ENCODE measurements around the gene PDE4B. TPM values are rescaled to one million over a fixed set of nuclear protein-coding genes. Genes with fewer than 3 reads are reported as not detected.

The PDE4B gene
- total and polyA plus RNA-seq, 2 of the 13 experiments (the other 11 are each of a cell fraction or from before 2014, with no cell fraction given) = not detected

- TF ChIP-seq, protein P1, sequence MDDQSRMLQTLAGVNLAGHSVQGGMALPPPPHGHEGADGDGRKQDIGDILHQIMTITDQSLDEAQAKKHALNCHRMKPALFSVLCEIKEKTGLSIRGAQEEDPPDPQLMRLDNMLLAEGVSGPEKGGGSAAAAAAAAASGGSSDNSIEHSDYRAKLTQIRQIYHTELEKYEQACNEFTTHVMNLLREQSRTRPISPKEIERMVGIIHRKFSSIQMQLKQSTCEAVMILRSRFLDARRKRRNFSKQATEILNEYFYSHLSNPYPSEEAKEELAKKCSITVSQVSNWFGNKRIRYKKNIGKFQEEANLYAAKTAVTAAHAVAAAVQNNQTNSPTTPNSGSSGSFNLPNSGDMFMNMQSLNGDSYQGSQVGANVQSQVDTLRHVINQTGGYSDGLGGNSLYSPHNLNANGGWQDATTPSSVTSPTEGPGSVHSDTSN (CRISPR knock-in tag; IDR thresholded peaks at IDR 0.05; ENCODE audit: borderline replicate concordance) = no peak
- TF ChIP-seq ZNF556 (CRISPR knock-in tag; IDR thresholded peaks at IDR 0.05; ENCODE audit: borderline replicate concordance) (no peak), ZNF773 (CRISPR knock-in tag; IDR thresholded peaks at IDR 0.05; ENCODE audit: borderline replicate concordance) (no peak), NFIB (CRISPR knock-in tag; IDR thresholded peaks at IDR 0.05; ENCODE audit: borderline replicate concordance) (no peak)
- TF ChIP-seq, protein P2, sequence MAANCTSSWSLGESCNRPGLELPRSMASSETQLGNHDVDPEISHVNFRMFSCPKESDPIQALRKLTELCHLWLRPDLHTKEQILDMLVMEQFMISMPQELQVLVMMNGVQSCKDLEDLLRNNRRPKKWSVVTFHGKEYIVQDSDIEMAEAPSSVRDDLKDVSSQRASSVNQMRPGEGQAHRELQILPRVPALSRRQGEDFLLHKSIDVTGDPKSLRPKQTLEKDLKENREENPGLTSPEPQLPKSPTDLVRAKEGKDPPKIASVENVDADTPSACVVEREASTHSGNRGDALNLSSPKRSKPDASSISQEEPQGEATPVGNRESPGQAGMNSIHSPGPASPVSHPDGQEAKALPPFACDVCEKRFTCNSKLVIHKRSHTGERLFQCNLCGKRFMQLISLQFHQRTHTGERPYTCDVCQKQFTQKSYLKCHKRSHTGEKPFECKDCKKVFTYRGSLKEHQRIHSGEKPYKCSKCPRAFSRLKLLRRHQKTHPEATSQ (CRISPR knock-in tag; IDR thresholded peaks at IDR 0.05; ENCODE audit: borderline replicate concordance) = no peak
These were observed 199.0 kb downstream of the PDE4B start (continued) for GRCh38 chr1:65991694-65992093.

DNA sequence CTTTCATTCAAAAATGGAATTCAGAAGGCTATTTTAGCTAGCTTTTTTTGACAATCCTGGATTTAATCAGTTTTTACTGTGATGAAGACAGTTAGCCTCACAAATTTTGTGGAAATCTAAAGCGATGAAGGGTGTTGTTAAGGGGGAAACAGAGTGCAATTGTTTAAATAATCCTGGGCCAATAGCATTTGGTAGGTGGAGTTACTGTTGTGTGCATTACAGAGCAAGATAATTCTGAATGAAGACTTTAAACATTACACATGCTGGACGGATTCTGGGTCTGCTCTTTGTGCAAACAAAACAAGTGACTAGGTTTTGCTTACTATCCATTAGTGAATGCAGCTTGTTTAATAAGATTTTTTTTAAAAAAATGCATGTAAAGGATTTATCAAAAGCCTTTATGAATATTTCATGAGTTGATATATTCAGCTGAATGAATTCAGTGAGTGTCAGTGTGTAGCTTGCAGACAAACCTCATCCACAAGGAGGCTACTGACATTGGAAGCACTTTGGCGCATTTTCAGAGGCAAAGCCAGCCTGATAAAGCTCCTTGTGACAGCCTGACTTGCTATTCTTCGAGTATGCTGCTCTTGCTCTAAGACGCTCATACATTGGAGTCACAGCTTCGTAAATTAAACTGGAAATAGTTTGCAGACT lies 199.6 kb downstream of the PDE4B start:
- Histone ChIP-seq H3K9ac (ENCODE audit: insufficient read depth, low read depth, low read length) (no peak overlapping the region), H3K27me3 (ENCODE audit: control insufficient read depth in 1 of 2, insufficient read depth in 2 of 2, low read length in 2 of 2) (no peaks in the 10 kb centered on the region), H4K20me1 (ENCODE audit: insufficient read depth, low read length) (no peaks in the 10 kb centered on the region), H3K36me3 (replicated peaks in 1 of 2; ENCODE audit: control insufficient read depth in 1 of 2, insufficient read depth in 2 of 2, low read length in 2 of 2) (no peaks in the 10 kb centered on the region), H3K4me3 (replicated peaks in 1 of 3; ENCODE audit: insufficient read depth in 1 of 3, low read depth in 2 of 3, low read length in 3 of 3) (no peak overlapping the region), H3K4me2 (ENCODE audit: low read depth, low read length) (no peak overlapping the region), H3K9me3 (ENCODE audit: low read length) (no peaks in the 10 kb centered on the region), H3K27ac (ENCODE audit: extremely low read length, insufficient read depth, low read length) (no peak overlapping the region), H3K4me1 (ENCODE audit: insufficient read depth, low read length) (no peaks in the 10 kb centered on the region), H3K79me2 (ENCODE audit: insufficient read depth, low read length) (no peaks in the 10 kb centered on the region), H2AFZ (ENCODE audit: low read length) (no peak overlapping the region)
- intact Hi-C loops (cut with micrococcal nuclease; ENCODE audit: unreplicated experiment) (no loop called here), in situ Hi-C loops (cut with HindIII; ENCODE audit: extremely low pct_ligation_motif_present, low pct_unique_long_range_greater_than_20kb) (no loop called here)
- FAIRE-seq (no peak), DNase-seq (ENCODE audit: low spot score) (no peak), ATAC-seq (no peak)
- WGBS (ENCODE audit: low lambda C conversion rate) = 4% methylated on average over 6 of the region's 6 CpGs
- ChIA-PET CTCF (ENCODE audit: low intra/inter-chr PET ratio, low total read pairs) (no interaction called here), POLR2A (no interaction called here)
- BruUV-seq (replicated peaks) = no TSS peak
- TF ChIP-seq, protein P3, sequence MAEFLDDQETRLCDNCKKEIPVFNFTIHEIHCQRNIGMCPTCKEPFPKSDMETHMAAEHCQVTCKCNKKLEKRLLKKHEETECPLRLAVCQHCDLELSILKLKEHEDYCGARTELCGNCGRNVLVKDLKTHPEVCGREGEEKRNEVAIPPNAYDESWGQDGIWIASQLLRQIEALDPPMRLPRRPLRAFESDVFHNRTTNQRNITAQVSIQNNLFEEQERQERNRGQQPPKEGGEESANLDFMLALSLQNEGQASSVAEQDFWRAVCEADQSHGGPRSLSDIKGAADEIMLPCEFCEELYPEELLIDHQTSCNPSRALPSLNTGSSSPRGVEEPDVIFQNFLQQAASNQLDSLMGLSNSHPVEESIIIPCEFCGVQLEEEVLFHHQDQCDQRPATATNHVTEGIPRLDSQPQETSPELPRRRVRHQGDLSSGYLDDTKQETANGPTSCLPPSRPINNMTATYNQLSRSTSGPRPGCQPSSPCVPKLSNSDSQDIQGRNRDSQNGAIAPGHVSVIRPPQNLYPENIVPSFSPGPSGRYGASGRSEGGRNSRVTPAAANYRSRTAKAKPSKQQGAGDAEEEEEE (CRISPR knock-in tag; IDR thresholded peaks at IDR 0.05; ENCODE audit: borderline replicate concordance) = no peak
- TF ChIP-seq KDM5A (IDR thresholded peaks at IDR 0.05; ENCODE audit: borderline replicate concordance, low read length) (no peak), ZNF460 (CRISPR knock-in tag; IDR thresholded peaks at IDR 0.05; ENCODE audit: borderline replicate concordance) (no peak), TCF7 (IDR thresholded peaks at IDR 0.05; ENCODE audit: low read depth) (no peak), DMAP1 (CRISPR knock-in tag; IDR thresholded peaks at IDR 0.05) (no peak), GPN1 (CRISPR knock-in tag; IDR thresholded peaks at IDR 0.05; ENCODE audit: borderline replicate concordance) (no peak), SPEN (CRISPR knock-in tag; IDR thresholded peaks at IDR 0.05; ENCODE audit: low read depth) (no peak), ZNF788 (CRISPR knock-in tag; IDR thresholded peaks at IDR 0.05; ENCODE audit: borderline replicate concordance) (no peak), CSRNP1 (CRISPR knock-in tag; IDR thresholded peaks at IDR 0.05) (no peak), MED1 (CRISPR knock-in tag; IDR thresholded peaks at IDR 0.05) (no peak)

Measured in HepG2 (cell line).